MM.1S (cell line): Measurements from ENCODE around the gene PIK3R6.

Experiments used
- DNase-seq: peaks from one replicate; pipeline ENCODE4 v3.0.0-alpha.2; 2015
- H2AFZ ChIP-seq: fragments of 300-600 bp; sonication (generic); 2 replicates; pipeline ENCODE4 v1.6.0; 2016; ENCODE audit warnings: antibody characterized with exemption, low read length
- H3F3A ChIP-seq: fragments of 300-600 bp; sonication (generic); 2 replicates; pipeline ENCODE4 v1.6.1; 2016; ENCODE audit warnings: mild to moderate bottlenecking, antibody characterized with exemption, low read length, moderate library complexity, mixed read lengths; ENCODE audit not compliant: insufficient read depth
- H3K27ac ChIP-seq: fragments of 300-600 bp; sonication (generic); 2 replicates; pipeline ENCODE4 v1.5.1; 2016; ENCODE audit warnings: mild to moderate bottlenecking, low read length
- H3K27me3 ChIP-seq: fragments of 300-600 bp; sonication (generic); replicated peaks from 2 replicates; pipeline ENCODE4 v1.6.0; 2016; ENCODE audit warnings: low read length; ENCODE audit not compliant: insufficient read depth
- H3K36me3 ChIP-seq: fragments of 300-600 bp; sonication (generic); replicated peaks from 2 replicates; pipeline ENCODE4 v1.6.1; 2016; ENCODE audit warnings: mild to moderate bottlenecking, low read length, mixed read lengths; ENCODE audit not compliant: insufficient read depth
- H3K4me1 ChIP-seq: fragments of 300-600 bp; sonication (generic); 2 replicates; pipeline ENCODE4 v1.6.1; 2016; ENCODE audit warnings: low read length, mixed read lengths
- H3K4me2 ChIP-seq: fragments of 300-600 bp; sonication (generic); 2 replicates; pipeline ENCODE4 v1.6.0; 2016; ENCODE audit warnings: low read depth, low read length
- H3K4me3 ChIP-seq: fragments of 300-600 bp; sonication (generic); 2 replicates; pipeline ENCODE4 v1.5.1; 2016; ENCODE audit warnings: low read length, mixed read lengths
- H3K79me2 ChIP-seq: fragments of 300-600 bp; sonication (generic); 2 replicates; pipeline ENCODE4 v1.6.1; 2016; ENCODE audit warnings: mixed run types, low read length, mixed read lengths
- H3K9ac ChIP-seq: fragments of 300-600 bp; sonication (generic); 2 replicates; pipeline ENCODE4 v1.6.1; 2016; ENCODE audit warnings: low read length, mixed read lengths
- H3K9me2 ChIP-seq: fragments of 300-600 bp; sonication (generic); replicated peaks from 2 replicates; pipeline ENCODE4 v1.6.1; 2016; ENCODE audit warnings: mild to moderate bottlenecking, low read length, mixed read lengths; ENCODE audit not compliant: insufficient read depth
- H3K9me3 ChIP-seq: fragments of 300-600 bp; sonication (generic); replicated peaks from 2 replicates; pipeline ENCODE4 v1.6.1; 2016; ENCODE audit warnings: mild to moderate bottlenecking, low read length, mixed read lengths; ENCODE audit not compliant: insufficient read depth
- H4K20me1 ChIP-seq: fragments of 300-600 bp; sonication (generic); 2 replicates; pipeline ENCODE4 v1.6.1; 2016; ENCODE audit warnings: mild to moderate bottlenecking, low read length, moderate library complexity, mixed read lengths; ENCODE audit not compliant: insufficient read depth
- CTCF ChIP-seq: fragments of 300-600 bp; sonication (generic); IDR thresholded peaks from 2 replicates; pipeline ENCODE4 v1.5.1; 2016; ENCODE audit warnings: antibody characterized with exemption, low read length, mixed read lengths
- EZH2 ChIP-seq: fragments of 300-600 bp; sonication (generic); optimal IDR thresholded peaks from 2 replicates; pipeline ENCODE3; 2017; ENCODE audit warnings: low read depth, mild to moderate bottlenecking, antibody characterized with exemption, low read length, mixed read lengths
- EZH2phosphoT487 ChIP-seq: fragments of 300-600 bp; sonication (generic); IDR thresholded peaks from 2 replicates; pipeline ENCODE4 v1.6.1; 2018; ENCODE audit warnings: antibody characterized with exemption, low read length

PIK3R6 gene

GRCh38 chr17:8888704-8889302 lies 21.3 kb upstream of the PIK3R6 start:
- no peak overlapping the region for H3K4me2 ChIP-seq
- H3K4me1 ChIP-seq, result peaks cover 9% of the 10 kb centered on the region
- H3K27ac ChIP-seq, result no peak overlapping the region
- H3K36me3 ChIP-seq, result no peaks in the 10 kb centered on the region
- H3K9me3 ChIP-seq, result no peaks in the 10 kb centered on the region
- H4K20me1 ChIP-seq, result no peaks in the 10 kb centered on the region
- H3K9ac ChIP-seq, result no peak overlapping the region
- TF ChIP-seq CTCF (no peak), EZH2phosphoT487 (no peak), EZH2 (no peak)
- H3K79me2 ChIP-seq, result no peaks in the 10 kb centered on the region
- no peak overlapping the region for H3K4me3 ChIP-seq
- no peak overlapping the region for H2AFZ ChIP-seq
- no peaks in the 10 kb centered on the region for H3K9me2 ChIP-seq
- no peaks in the 10 kb centered on the region for H3K27me3 ChIP-seq
- no peaks in the 10 kb centered on the region for H3F3A ChIP-seq
- no peak for DNase-seq

- Histone ChIP-seq H3K9me3 (no peaks in the 10 kb centered on the region), H3K27ac (no peak overlapping the region), H3K79me2 (no peaks in the 10 kb centered on the region), H4K20me1 (no peaks in the 10 kb centered on the region), H2AFZ (no peak overlapping the region), H3K9ac (no peak overlapping the region), H3F3A (no peaks in the 10 kb centered on the region), H3K4me1 (peaks cover 9% of the 10 kb centered on the region), H3K4me2 (no peak overlapping the region), H3K27me3 (no peaks in the 10 kb centered on the region), H3K9me2 (no peaks in the 10 kb centered on the region), H3K36me3 (no peaks in the 10 kb centered on the region), H3K4me3 (no peak overlapping the region)
- DNase-seq, result peak; percentile 26
- TF ChIP-seq CTCF (peak; percentile 46), EZH2 (no peak)
These were observed 20.6 kb upstream of the PIK3R6 start for GRCh38 chr17:8887834-8888703.

- no peak overlapping the region for H3K4me2 ChIP-seq
These were observed 19.8 kb upstream of the PIK3R6 start for GRCh38 chr17:8887301-8887700.

More at GRCh38 chr17:8887301-8887700, 19.8 kb upstream of the PIK3R6 start:
- Histone ChIP-seq H4K20me1 (no peaks in the 10 kb centered on the region), H3K9me3 (no peaks in the 10 kb centered on the region), H3K79me2 (no peaks in the 10 kb centered on the region), H3K9ac (no peak overlapping the region), H3K27ac (no peak overlapping the region), H3F3A (no peaks in the 10 kb centered on the region), H3K4me3 (no peak overlapping the region), H2AFZ (no peak overlapping the region), H3K36me3 (no peaks in the 10 kb centered on the region), H3K9me2 (no peaks in the 10 kb centered on the region), H3K4me1 (peaks cover 4% of the 10 kb centered on the region), H3K27me3 (peaks cover 6% of the 10 kb centered on the region)
- no peak for DNase-seq
- TF ChIP-seq EZH2 (no peak), EZH2phosphoT487 (no peak), CTCF (no peak)
